Rectal smooth muscle tissue (tissue), 1 donor: Measurements from ENCODE around the gene NAA40.

ENCODE experiments used
- H3K27ac ChIP-seq: one replicate; pipeline ENCODE4 v1.7.0; 2013; ENCODE audit warnings: low read depth, low read length, inconsistent platforms
- H3K27me3 ChIP-seq: one replicate; pipeline ENCODE4 v1.7.0; 2013; ENCODE audit warnings: low read length; ENCODE audit not compliant: control insufficient read depth, insufficient read depth
- H3K36me3 ChIP-seq: one replicate; pipeline ENCODE4 v1.7.0; 2013; ENCODE audit warnings: low read length; ENCODE audit not compliant: control insufficient read depth, insufficient read depth
- H3K4me1 ChIP-seq: one replicate; pipeline ENCODE4 v1.7.0; 2013; ENCODE audit warnings: low read length; ENCODE audit not compliant: control insufficient read depth, insufficient read depth
- H3K4me3 ChIP-seq: one replicate; pipeline ENCODE4 v1.7.0; 2013; ENCODE audit warnings: low read length
- H3K9ac ChIP-seq: one replicate; pipeline ENCODE4 v1.7.0; 2013; ENCODE audit warnings: low read length

The NAA40 gene

DNA sequence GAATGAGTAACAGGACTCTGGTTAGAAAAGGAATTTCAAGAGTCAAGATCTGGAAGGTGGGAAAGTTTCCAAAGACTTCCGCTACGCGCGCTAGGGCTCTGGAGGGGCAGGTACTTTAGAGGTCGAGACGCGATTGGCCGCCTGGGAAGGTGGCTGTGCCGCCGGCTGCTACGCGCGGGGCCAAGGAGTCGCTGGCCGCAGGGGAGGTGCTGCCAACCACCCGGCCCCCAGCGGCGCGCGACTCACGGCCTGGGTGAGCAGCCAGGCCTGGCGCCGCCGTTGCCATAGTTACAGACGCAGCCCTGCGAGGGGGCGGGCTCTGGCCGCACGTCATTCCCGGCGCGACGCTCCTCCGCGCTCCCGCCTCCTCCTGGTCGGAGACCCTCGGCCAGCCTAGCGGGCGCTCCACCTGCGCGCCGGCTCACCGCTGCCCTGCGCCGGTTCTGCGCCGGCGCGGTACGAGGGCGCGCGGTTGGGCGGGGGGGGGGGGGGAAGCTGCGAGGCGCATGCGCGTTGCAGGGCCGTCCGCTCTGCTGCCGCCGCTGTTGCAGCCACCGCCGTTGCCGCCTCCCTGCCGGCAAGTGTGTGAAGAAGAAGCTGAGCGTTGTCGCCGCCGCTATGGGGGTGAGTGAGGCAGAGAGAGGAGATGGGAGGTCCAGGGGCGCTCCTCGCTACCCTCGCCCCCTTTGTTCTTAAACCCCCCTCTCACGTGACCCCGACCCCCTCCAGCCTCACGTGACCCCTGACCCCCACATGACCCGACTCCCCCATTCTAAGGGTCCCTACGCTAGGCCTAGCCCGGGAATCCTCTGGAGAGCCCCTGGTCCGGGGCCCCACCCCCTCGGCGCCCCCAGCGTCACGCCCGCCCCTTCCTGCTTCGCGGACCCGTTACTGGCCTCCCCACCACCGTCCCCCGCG, at the start of gene NAA40:
Gene NAA40, plus strand, starts transcription at position 524 of the 918 bp plus-strand sequence. Its CDS starts 95 bp downstream, at position 619.
- Histone ChIP-seq H3K4me3 (peak within 1 kb of the TSS; percentile 69), H3K36me3 (no peaks in the 10 kb centered on the region), H3K9ac (peak within 1 kb of the TSS; percentile 60), H3K27ac (peak within 1 kb of the TSS; percentile 44), H3K27me3 (no peaks in the 10 kb centered on the region), H3K4me1 (peaks cover 2% of the 10 kb centered on the region)

DNA sequence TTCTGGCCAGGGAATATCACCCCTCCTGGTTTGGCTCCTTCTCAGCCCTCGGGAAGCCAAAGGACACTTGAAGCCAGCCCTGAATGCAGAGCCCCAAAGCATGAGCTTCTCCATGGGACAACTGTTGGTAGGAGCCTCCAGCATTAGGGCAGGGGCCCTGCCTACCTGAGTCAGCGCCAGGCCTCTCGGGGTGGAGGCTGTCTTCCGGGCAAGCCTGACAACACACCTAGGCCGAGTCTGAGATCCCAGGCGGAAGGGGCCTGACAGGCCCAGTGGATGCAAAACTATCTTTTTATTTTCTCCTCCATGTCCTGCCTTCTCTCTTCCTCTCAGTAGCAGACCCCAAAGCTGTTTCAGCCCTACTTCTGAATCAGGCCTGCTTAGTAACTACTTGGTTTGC, 49.5 kb upstream of the NAA40 start:
- Histone ChIP-seq H3K36me3 (no peaks in the 10 kb centered on the region), H3K4me3 (peak overlapping the region; percentile 70), H3K27ac (no peak overlapping the region), H3K4me1 (peaks cover 5% of the 10 kb centered on the region), H3K27me3 (no peaks in the 10 kb centered on the region), H3K9ac (peak overlapping the region; percentile 26)

DNA sequence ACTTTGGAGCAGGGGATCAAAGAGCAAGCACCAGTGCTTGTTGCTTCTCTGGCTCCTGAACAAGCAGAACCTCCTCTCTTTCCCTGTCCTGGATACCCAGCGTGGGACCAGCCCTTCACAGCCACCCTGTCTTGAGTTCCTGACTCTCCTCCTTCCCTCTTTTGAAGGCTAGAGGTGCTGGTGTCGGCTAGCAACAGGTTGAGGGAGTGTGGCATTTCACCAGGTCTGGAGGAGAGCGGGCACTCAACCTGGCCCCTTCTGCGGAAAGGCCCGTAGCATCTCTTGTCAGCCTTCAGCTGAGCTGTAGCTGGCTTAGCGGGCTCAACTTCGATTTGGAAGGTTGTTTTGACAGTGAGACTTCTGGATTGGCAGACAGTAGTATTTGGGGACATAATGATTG, 48.4 kb upstream of the NAA40 start:
- no peak overlapping the region for H3K27ac ChIP-seq
- H3K4me3 ChIP-seq: peak overlapping the region; percentile 4
- no peaks in the 10 kb centered on the region for H3K27me3 ChIP-seq
- peaks cover 3% of the 10 kb centered on the region for H3K36me3 ChIP-seq
- no peak overlapping the region for H3K9ac ChIP-seq
- peaks cover 5% of the 10 kb centered on the region for H3K4me1 ChIP-seq

DNA sequence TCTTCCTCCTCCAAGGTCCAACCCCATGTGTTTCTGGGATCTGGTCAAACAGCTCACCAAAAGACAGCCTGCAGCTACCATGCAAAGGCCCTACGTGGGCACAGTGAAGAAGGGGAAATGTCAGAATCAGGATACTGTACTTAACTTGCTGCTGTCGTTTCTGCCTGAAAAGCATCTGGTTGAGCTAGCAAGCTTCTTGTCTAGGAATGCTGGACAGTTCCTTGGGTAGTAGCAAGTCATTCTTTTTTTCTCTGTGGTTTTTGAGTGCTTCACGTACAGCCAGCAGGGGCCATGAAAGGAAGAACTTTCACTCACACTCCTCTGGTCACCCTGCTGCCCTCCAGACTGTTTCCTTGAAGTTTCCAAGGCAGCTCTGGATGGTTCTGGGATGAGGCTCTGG, 46.6 kb upstream of the NAA40 start:
- Histone ChIP-seq H3K27ac (no peak overlapping the region), H3K9ac (no peak overlapping the region), H3K36me3 (peaks cover 12% of the 10 kb centered on the region), H3K4me3 (no peak overlapping the region), H3K27me3 (no peaks in the 10 kb centered on the region), H3K4me1 (peaks cover 5% of the 10 kb centered on the region)

DNA sequence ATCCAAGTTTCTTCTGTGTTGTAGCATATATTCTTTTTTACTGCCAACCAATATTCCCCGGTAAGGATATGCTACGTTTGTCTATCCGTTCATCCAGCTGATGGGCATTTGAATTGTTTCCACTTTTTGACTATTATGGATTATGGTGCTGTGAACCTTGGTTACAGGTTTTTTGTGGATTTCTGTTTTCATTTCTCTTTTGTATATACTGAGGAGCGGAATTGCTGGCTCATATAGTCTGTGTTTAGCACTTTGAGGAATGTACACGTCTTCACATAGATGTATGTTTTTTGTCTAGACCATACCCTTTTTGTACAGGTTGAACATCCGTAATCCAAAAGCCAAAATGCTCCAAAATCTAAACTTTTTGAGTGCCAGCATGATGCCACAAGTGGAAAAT, 45.4 kb upstream of the NAA40 start:
- no peak overlapping the region for H3K27ac ChIP-seq
- H3K36me3 ChIP-seq: peaks cover 19% of the 10 kb centered on the region
- no peak overlapping the region for H3K9ac ChIP-seq
- H3K4me3 ChIP-seq: no peak overlapping the region
- no peaks in the 10 kb centered on the region for H3K27me3 ChIP-seq
- H3K4me1 ChIP-seq: no peaks in the 10 kb centered on the region

DNA sequence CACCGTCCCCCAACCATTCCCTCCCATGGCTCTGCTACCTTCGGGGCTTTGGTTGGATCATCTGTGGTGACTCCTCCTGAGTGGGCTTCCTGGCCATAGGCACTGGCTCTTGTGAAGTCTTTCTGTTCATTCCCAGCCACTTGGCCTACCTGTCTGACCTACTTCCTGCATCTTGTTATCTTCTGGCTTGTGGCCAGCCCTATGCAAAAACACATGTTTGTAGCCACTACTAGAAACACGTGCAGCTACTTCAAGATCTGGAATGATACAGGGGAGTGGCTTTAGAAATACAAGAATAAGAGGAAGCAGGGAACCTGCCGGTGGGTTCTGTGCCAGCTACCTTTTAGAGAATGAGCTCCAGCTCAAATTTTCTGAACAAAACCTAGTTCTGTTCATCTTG, 42.7 kb upstream of the NAA40 start:
- Histone ChIP-seq H3K4me1 (no peaks in the 10 kb centered on the region), H3K36me3 (peaks cover 43% of the 10 kb centered on the region), H3K4me3 (no peak overlapping the region), H3K27me3 (no peaks in the 10 kb centered on the region), H3K9ac (no peak overlapping the region), H3K27ac (no peak overlapping the region)

DNA sequence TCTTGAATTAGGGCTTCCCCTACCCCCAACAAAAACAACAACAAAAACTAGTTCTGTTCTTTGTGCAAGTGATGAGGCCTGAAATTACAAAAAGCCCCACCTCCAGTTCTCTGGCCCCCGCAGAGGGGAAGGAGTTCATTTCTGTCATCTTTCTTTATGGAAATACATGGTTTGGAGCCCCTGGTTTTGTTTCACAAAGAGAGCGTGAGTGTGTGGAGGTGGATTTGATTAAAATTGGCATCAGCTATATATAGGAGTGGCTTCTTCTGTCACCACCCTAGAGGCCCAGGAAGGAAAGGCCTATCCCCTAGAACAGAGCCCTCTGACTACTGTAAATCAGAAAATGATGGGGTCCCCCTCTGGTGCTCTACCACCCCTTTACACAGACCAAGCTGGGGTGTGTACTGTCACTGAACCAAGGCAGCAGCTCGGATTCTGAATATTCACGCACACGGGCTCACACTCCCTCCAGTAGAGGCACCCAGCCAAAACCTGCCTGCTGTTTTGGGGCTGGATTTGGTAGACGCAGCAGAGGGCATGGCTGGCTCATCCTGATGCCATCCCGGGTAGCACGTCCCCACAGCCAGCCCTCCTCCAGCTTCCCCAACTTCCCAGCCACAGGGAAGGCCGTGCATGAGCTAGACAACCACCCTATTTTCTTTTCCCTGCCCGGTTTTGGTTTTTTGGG, 41.2 kb upstream of the NAA40 start:
- Histone ChIP-seq H3K4me1 (no peaks in the 10 kb centered on the region), H3K4me3 (no peak overlapping the region), H3K36me3 (peaks cover 56% of the 10 kb centered on the region), H3K9ac (no peak overlapping the region), H3K27me3 (no peaks in the 10 kb centered on the region), H3K27ac (no peak overlapping the region)

DNA sequence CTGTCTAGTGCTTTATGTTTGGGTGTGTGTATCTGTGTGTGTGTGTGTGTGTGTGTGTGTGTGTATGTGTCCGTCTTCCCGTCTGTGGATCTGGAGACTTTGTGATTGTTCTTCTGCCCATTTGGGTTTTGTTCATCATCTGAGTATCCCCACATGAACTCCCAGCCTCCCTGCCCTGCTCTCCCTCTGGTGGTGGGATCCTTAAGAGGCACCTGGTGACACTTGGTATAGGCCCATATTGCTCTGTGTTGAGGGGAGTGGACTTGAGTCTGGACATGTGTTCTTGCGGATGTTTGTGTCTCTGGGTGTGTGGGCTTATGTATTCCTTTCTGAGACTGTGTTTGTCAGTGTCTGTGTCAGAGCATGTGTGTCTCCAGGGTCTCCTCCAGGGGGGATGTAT, 37.1 kb upstream of the NAA40 start:
- H3K27me3 ChIP-seq: no peaks in the 10 kb centered on the region
- H3K4me1 ChIP-seq: no peaks in the 10 kb centered on the region
- H3K4me3 ChIP-seq: no peak overlapping the region
- H3K27ac ChIP-seq: no peak overlapping the region
- no peak overlapping the region for H3K9ac ChIP-seq
- peaks cover 68% of the 10 kb centered on the region for H3K36me3 ChIP-seq

DNA sequence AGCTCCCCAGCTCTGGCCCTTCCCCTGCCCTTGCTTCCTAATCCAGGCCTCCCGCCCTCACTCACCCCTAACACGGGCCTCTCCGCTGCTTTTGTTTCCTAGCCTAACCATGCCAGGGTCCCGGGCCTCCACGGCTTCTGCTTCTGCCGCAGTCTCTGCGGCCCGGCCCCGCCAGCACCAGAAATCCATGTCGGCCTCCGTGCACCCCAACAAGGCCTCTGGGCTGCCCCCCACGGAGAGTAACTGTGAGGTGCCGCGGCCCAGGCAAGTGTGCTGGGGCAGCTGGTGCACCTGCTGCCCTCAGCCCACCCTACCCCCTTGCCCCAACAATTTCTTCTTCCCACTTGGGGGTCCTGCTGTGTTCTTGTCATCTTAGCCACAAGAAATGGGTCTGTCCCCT, 34.9 kb upstream of the NAA40 start:
- no peak overlapping the region for H3K27ac ChIP-seq
- H3K9ac ChIP-seq: no peak overlapping the region
- no peaks in the 10 kb centered on the region for H3K27me3 ChIP-seq
- peaks cover 64% of the 10 kb centered on the region for H3K36me3 ChIP-seq
- peaks cover 5% of the 10 kb centered on the region for H3K4me1 ChIP-seq
- no peak overlapping the region for H3K4me3 ChIP-seq

DNA sequence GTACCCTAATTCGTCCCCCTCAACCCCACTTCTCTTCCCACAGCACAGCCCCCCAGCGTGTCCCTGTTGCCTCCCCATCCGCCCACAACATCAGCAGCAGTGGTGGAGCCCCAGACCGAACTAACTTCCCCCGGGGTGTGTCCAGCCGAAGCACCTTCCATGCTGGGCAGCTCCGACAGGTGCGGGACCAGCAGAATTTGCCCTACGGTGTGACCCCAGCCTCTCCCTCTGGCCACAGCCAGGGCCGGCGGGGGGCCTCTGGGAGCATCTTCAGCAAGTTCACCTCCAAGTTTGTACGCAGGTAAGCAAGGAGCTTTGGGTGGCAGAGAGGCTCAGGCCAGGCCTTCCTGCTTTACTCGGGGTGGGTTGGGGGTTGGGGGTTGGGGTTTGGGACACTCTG, 34.1 kb upstream of the NAA40 start:
- peaks cover 5% of the 10 kb centered on the region for H3K4me1 ChIP-seq
- H3K27me3 ChIP-seq: no peaks in the 10 kb centered on the region
- no peak overlapping the region for H3K9ac ChIP-seq
- H3K36me3 ChIP-seq: peaks cover 57% of the 10 kb centered on the region
- H3K27ac ChIP-seq: no peak overlapping the region
- H3K4me3 ChIP-seq: no peak overlapping the region

DNA sequence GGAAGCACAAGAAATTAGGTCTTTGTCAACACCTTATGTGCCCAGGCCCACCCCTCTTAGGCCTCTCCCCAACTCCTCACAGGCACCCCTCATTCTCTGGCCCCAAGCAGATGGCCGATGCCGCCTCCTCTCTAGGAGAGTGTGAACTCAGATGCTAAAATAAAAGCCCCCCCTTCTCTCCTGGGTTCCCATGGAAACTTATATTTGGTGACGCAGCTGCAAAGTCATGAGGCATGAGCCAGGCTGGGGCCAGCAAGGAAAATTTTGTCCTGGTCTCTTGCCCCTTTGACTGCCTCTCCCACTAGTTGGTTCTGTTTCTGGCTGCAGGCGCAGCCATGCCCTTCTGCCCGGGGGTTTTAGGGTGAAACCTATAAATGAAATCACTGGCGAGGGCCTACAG, 33.6 kb upstream of the NAA40 start:
- Histone ChIP-seq H3K27ac (no peak overlapping the region), H3K36me3 (peaks cover 54% of the 10 kb centered on the region), H3K9ac (no peak overlapping the region)

DNA sequence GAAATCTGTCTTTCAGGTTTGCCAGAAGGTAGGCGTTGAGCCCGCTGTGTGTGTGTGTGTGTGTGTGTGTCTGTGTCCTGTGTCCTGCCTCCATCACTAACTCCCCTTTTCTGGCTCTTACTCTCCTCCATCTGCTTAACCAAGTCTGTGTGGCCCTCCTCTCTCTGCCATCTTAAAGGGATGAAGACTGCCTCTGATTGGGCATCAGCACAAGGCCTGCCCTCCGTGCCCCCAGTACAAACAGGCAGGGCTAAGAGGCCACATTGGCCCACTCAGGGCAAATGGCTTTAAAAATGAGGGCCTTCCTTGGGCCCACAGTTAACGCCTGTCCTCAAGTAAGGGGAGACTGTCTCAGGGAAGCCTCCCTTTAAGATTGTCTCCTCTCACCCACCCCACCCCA, 32.7 kb upstream of the NAA40 start:
- peaks cover 47% of the 10 kb centered on the region for H3K36me3 ChIP-seq
- peaks cover 5% of the 10 kb centered on the region for H3K4me1 ChIP-seq
- no peak overlapping the region for H3K27ac ChIP-seq
- no peaks in the 10 kb centered on the region for H3K27me3 ChIP-seq
- no peak overlapping the region for H3K4me3 ChIP-seq
- no peak overlapping the region for H3K9ac ChIP-seq

More for the DNA sequence above, 33.6 kb upstream of the NAA40 start:
- H3K27me3 ChIP-seq: no peaks in the 10 kb centered on the region
- peaks cover 5% of the 10 kb centered on the region for H3K4me1 ChIP-seq
- H3K4me3 ChIP-seq: no peak overlapping the region
